ENCODE measurements around the gene NDUFB6. TPM values are rescaled to one million over a fixed set of nuclear protein-coding genes. Genes with fewer than 3 reads are reported as not detected.

The NDUFB6 gene
- total and polyA plus RNA-seq, 9 of the 15 experiments (the other 6 are each of a cell fraction or from before 2014, with no cell fraction given) = 26.5 to 88.1 (median 64.0) TPM

DNA sequence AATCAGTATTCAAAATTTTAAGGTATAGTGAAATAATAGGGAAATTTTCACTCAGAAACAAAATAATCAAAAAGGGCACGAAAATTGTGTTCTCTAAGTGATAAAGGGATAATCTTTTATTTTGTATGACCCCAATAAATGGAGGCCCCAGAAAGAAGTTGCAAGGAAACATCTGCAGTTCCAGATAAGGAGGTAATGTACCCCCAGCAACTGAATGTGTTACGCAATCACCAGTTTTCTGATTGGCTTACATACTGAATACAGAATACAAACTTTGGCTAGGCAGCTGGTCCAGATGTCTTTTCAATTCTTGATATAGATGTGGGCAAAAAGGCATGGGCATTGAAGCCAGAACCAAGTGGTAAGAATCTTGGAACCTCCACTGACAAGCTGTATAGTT, 18.9 kb downstream of the NDUFB6 start:
- Histone ChIP-seq H3K4me1 (replicated peaks in 1 of 2; ENCODE audit: control insufficient read depth in 2 of 2, insufficient read depth in 2 of 2, low read length in 2 of 2) (peaks cover 10 to 15% of the 10 kb centered on the region in 2 experiments; a peak in 4 of 5 replicates), H4K20me1 (replicated peaks; ENCODE audit: control insufficient read depth, insufficient read depth, low read length) (peaks cover 8% of the 10 kb centered on the region; the same call in 1 of the 2 replicates), H3K36me3 (ENCODE audit: control insufficient read depth, insufficient read depth, low read length) (peaks cover 9% of the 10 kb centered on the region; the same call in 2 of the 3 replicates), H3K4me3 (no peak overlapping the region), H3K27me3 (ENCODE audit: control insufficient read depth in 2 of 2, insufficient read depth in 2 of 2, low read length in 2 of 2) (no peaks in the 10 kb centered on the region), H3K9ac (ENCODE audit: insufficient read depth in 1 of 2, low read depth in 2 of 2, low read length in 2 of 2) (peak overlapping the region in 1 of 2 experiments; percentile 53; a peak in 1 of 4 replicates), H3K9me1 (ENCODE audit: control insufficient read depth, insufficient read depth, low read length) (no peaks in the 10 kb centered on the region), H3K9me3 (replicated peaks; ENCODE audit: control insufficient read depth, insufficient read depth, low read depth, low read length) (no peaks in the 10 kb centered on the region), H3K27ac (ENCODE audit: extremely low read depth, low read depth, low read length) (peak overlapping the region; percentile 97), H3K4me2 (ENCODE audit: insufficient read depth, low read length) (peak overlapping the region; percentile 32; the same call in 1 of the 2 replicates), H3K79me2 (ENCODE audit: control insufficient read depth, insufficient read depth, low read length) (peaks cover 53% of the 10 kb centered on the region), H2AFZ (ENCODE audit: low read depth, low read length) (no peak overlapping the region)
- ChIA-PET CTCF (ENCODE audit: low intra/inter-chr PET ratio) (no interaction called here), POLR2A (interaction anchor here (0.8 to 1.2 kb wide), 3 partner anchors 9 to 489 kb away, joined by 3 to 6 read pairs (median 4); no protein-coding TSS in a partner anchor)
- BruUV-seq (replicated peaks) = no TSS peak
- FAIRE-seq = peak; percentile 90
- 0% methylated on average over 2 of the region's 2 CpGs for WGBS (ENCODE audit: insufficient coverage, low coverage, missing lambda C conversion rate)
- intact Hi-C loops (cut with micrococcal nuclease) = no loop called here
- ATAC-seq = peak; percentile 18; the same call in 1 of the 3 replicates
- in situ Hi-C loops (cut with MboI) = loop anchor here (25.0 kb wide), 1 partner anchor 683 kb away; the partner anchor contains the start of gene SPINK4
- peak; percentile 47 to 78 (median 62) for DNase-seq (ENCODE audit: extremely low read depth in 1 of 4, low spot score in 3 of 4)
- peak; percentile 90 for TF ChIP-seq CEBPG (CRISPR knock-in tag; IDR thresholded peaks at IDR 0.05)
- peak; percentile 96 to 98 for TF ChIP-seq CEBPG (tag; conservative IDR thresholded peaks at IDR 0.05 in 1 of 2, IDR thresholded peaks at IDR 0.05 in 1 of 2)
- peak; percentile 52; the same call in 1 of the 2 replicates for TF ChIP-seq NFIC (IDR thresholded peaks at IDR 0.05)
- TF ChIP-seq, protein P1, sequence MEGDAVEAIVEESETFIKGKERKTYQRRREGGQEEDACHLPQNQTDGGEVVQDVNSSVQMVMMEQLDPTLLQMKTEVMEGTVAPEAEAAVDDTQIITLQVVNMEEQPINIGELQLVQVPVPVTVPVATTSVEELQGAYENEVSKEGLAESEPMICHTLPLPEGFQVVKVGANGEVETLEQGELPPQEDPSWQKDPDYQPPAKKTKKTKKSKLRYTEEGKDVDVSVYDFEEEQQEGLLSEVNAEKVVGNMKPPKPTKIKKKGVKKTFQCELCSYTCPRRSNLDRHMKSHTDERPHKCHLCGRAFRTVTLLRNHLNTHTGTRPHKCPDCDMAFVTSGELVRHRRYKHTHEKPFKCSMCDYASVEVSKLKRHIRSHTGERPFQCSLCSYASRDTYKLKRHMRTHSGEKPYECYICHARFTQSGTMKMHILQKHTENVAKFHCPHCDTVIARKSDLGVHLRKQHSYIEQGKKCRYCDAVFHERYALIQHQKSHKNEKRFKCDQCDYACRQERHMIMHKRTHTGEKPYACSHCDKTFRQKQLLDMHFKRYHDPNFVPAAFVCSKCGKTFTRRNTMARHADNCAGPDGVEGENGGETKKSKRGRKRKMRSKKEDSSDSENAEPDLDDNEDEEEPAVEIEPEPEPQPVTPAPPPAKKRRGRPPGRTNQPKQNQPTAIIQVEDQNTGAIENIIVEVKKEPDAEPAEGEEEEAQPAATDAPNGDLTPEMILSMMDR (IDR thresholded peaks at IDR 0.05 in 2 of 3, conservative IDR thresholded peaks at IDR 0.05 in 1 of 3; ENCODE audit: insufficient read depth in 2 of 3, low read depth in 1 of 3, low read length in 3 of 3) = no peak
- no peak for TF ChIP-seq TOE1 (IDR thresholded peaks at IDR 0.05; ENCODE audit: borderline replicate concordance)
- no peak for TF ChIP-seq TOE1 (CRISPR knock-in tag; IDR thresholded peaks at IDR 0.05; ENCODE audit: borderline replicate concordance, low read depth)
- peak; percentile 78 for TF ChIP-seq CBFA2T2 (conservative IDR thresholded peaks at IDR 0.05)
- no peak for TF ChIP-seq ZBTB1 (CRISPR knock-in tag; IDR thresholded peaks at IDR 0.05; ENCODE audit: borderline replicate concordance, low read depth)
- TF ChIP-seq, protein P2, sequence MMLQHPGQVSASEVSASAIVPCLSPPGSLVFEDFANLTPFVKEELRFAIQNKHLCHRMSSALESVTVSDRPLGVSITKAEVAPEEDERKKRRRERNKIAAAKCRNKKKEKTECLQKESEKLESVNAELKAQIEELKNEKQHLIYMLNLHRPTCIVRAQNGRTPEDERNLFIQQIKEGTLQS (IDR thresholded peaks at IDR 0.05) = peak; percentile 87
- TF ChIP-seq, protein P2 (CRISPR knock-in tag; conservative IDR thresholded peaks at IDR 0.05) = no peak
- no peak for TF ChIP-seq RBM17 (IDR thresholded peaks at IDR 0.05; ENCODE audit: borderline replicate concordance, low read depth, low read length)
- TF ChIP-seq LEF1 (IDR thresholded peaks at IDR 0.05) = 0 out of 2 replicates have a peak, but pooled peaks have one; percentile 22
- TF ChIP-seq ZNF197 (CRISPR knock-in tag; IDR thresholded peaks at IDR 0.05; ENCODE audit: low read depth) = 0 out of 2 replicates have a peak, but pooled peaks have one; percentile 43
- TF ChIP-seq ZNF23 (CRISPR knock-in tag; IDR thresholded peaks at IDR 0.05) = no peak
- peak; percentile 67; the same call in 1 of the 2 replicates for TF ChIP-seq JUND (IDR thresholded peaks at IDR 0.05; ENCODE audit: borderline replicate concordance, low read depth, low read length)
- no peak; the same call in 2 of the 3 replicates for TF ChIP-seq JUND (tag; IDR thresholded peaks at IDR 0.05; ENCODE audit: borderline replicate concordance, low read depth, low read length)
- TF ChIP-seq ADNP (tag; IDR thresholded peaks at IDR 0.05) = no peak
- peak; percentile 76; a peak in 3 of 4 replicates for TF ChIP-seq TRIM24 (IDR thresholded peaks at IDR 0.05)
- TF ChIP-seq ZNF589 (CRISPR knock-in tag; IDR thresholded peaks at IDR 0.05; ENCODE audit: low read depth) = no peak
- TF ChIP-seq, protein P3, sequence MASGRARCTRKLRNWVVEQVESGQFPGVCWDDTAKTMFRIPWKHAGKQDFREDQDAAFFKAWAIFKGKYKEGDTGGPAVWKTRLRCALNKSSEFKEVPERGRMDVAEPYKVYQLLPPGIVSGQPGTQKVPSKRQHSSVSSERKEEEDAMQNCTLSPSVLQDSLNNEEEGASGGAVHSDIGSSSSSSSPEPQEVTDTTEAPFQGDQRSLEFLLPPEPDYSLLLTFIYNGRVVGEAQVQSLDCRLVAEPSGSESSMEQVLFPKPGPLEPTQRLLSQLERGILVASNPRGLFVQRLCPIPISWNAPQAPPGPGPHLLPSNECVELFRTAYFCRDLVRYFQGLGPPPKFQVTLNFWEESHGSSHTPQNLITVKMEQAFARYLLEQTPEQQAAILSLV (tag; IDR thresholded peaks at IDR 0.05) = peak; percentile 97
